Activated naive CD8-positive, alpha-beta T cell treated with anti-CD3 and anti-CD28 coated beads, Interleukin-2, amount 10 ng/mL, durations not matched to agents 7 days and 5 days (primary cell): Measurements from ENCODE around the gene PHLDA3. TPM values are rescaled to one million over a fixed set of nuclear protein-coding genes. Genes with fewer than 3 reads are reported as not detected.

Experiments
- ATAC-seq: fragments of 150-1000 bp; cut with Tn5 transposase; one replicate; pipeline ENCODE4 v1.10.0; 2021; ENCODE audit warnings: low read depth, moderate library complexity
- POLR2A ChIA-PET: fragments of 350-600 bp; sonication (Branson Sonifier 250); formaldehyde crosslinking; loops from one replicate; lab custom pipeline; 2021; ENCODE audit warnings: antibody characterized with exemption; lab: Charles Lee
- DNase-seq: peaks from one replicate; pipeline ENCODE4 v3.0.0; 2021
- H3K27ac Mint-ChIP-seq: one replicate; pipeline ENCODE4 v1.8.0; 2022; ENCODE audit warnings: mild to moderate bottlenecking, mixed read lengths
- H3K27me3 Mint-ChIP-seq: one replicate; pipeline ENCODE4 v1.8.0; 2022; ENCODE audit warnings: mild to moderate bottlenecking, moderate library complexity, mixed read lengths
- H3K36me3 Mint-ChIP-seq: one replicate; pipeline ENCODE4 v1.8.0; 2021; ENCODE audit warnings: mild to moderate bottlenecking, mixed read lengths
- H3K4me1 Mint-ChIP-seq: one replicate; pipeline ENCODE4 v1.8.0; 2021; ENCODE audit warnings: mixed read lengths
- H3K4me3 Mint-ChIP-seq: one replicate; pipeline ENCODE4 v1.8.0; 2022; ENCODE audit warnings: mild to moderate bottlenecking, moderate library complexity, mixed read lengths
- H3K9me3 Mint-ChIP-seq: one replicate; pipeline ENCODE4 v1.8.0; 2021; ENCODE audit warnings: mixed read lengths
- total RNA-seq, 2 experiments: library from RNA; stranded (reverse); gene quantifications; one replicate each; pipeline ENCODE4 v1.2.3, GENCODE V29; 2021

Gene PHLDA3
- total RNA-seq, 2 experiments from 2014 or later = 11.3 to 13.2 TPM

- DNase-seq (no peak), ATAC-seq (no peak)
- H3K36me3 Mint-ChIP-seq = no peaks in the 10 kb centered on the region
- POLR2A ChIA-PET = no interaction called here
- no peaks in the 10 kb centered on the region for H3K9me3 Mint-ChIP-seq
- no peak overlapping the region for H3K27ac Mint-ChIP-seq
- no peak overlapping the region for H3K4me3 Mint-ChIP-seq
- peaks cover 35% of the 10 kb centered on the region for H3K27me3 Mint-ChIP-seq
- peaks cover 3% of the 10 kb centered on the region for H3K4me1 Mint-ChIP-seq
These were observed 23.7 kb downstream of the PHLDA3 start for GRCh38 chr1:201445310-201445709.

GRCh38 chr1:201444792-201445191, 24.2 kb downstream of the PHLDA3 start:
- peaks cover 34% of the 10 kb centered on the region for H3K27me3 Mint-ChIP-seq
- H3K36me3 Mint-ChIP-seq = no peaks in the 10 kb centered on the region
- POLR2A ChIA-PET = no interaction called here
- peaks cover 2% of the 10 kb centered on the region for H3K4me1 Mint-ChIP-seq
- H3K27ac Mint-ChIP-seq = no peak overlapping the region
- no peak for DNase-seq
- H3K4me3 Mint-ChIP-seq = no peak overlapping the region
- no peaks in the 10 kb centered on the region for H3K9me3 Mint-ChIP-seq
- ATAC-seq = no peak

- POLR2A ChIA-PET = no interaction called here
- DNase-seq = no peak
- Mint-ChIP-seq H3K36me3 (no peaks in the 10 kb centered on the region), H3K4me1 (peaks cover 2% of the 10 kb centered on the region), H3K27ac (no peak overlapping the region), H3K27me3 (peaks cover 41% of the 10 kb centered on the region), H3K4me3 (no peak overlapping the region), H3K9me3 (no peaks in the 10 kb centered on the region)
- ATAC-seq = no peak
These were observed 25.2 kb downstream of the PHLDA3 start for GRCh38 chr1:201443747-201444146.

GRCh38 chr1:201436969-201437368, 32.0 kb downstream of the PHLDA3 start:
- H3K4me1 Mint-ChIP-seq = peaks cover 6% of the 10 kb centered on the region
- H3K27ac Mint-ChIP-seq = no peak overlapping the region
- DNase-seq (no peak), ATAC-seq (no peak)
- H3K36me3 Mint-ChIP-seq = no peaks in the 10 kb centered on the region
- H3K27me3 Mint-ChIP-seq = peaks cover 33% of the 10 kb centered on the region
- no peaks in the 10 kb centered on the region for H3K9me3 Mint-ChIP-seq
- POLR2A ChIA-PET = no interaction called here
- H3K4me3 Mint-ChIP-seq = no peak overlapping the region

- Mint-ChIP-seq H3K4me1 (peaks cover 6% of the 10 kb centered on the region), H3K27ac (no peak overlapping the region), H3K4me3 (no peak overlapping the region), H3K27me3 (peaks cover 30% of the 10 kb centered on the region), H3K9me3 (no peaks in the 10 kb centered on the region), H3K36me3 (no peaks in the 10 kb centered on the region)
- DNase-seq (no peak), ATAC-seq (no peak)
- POLR2A ChIA-PET = interaction anchor here (1.7 kb wide), 1 partner anchor 12 kb away, joined by 5 read pairs; no protein-coding TSS in a partner anchor
These were observed 32.6 kb downstream of the PHLDA3 start for GRCh38 chr1:201436393-201436792.

GRCh38 chr1:201434266-201434665, 34.7 kb downstream of the PHLDA3 start:
- H3K9me3 Mint-ChIP-seq = no peaks in the 10 kb centered on the region
- peaks cover 6% of the 10 kb centered on the region for H3K4me1 Mint-ChIP-seq
- no peak overlapping the region for H3K4me3 Mint-ChIP-seq
- ATAC-seq (no peak), DNase-seq (no peak)
- no peak overlapping the region for H3K27ac Mint-ChIP-seq
- POLR2A ChIA-PET = no interaction called here
- H3K36me3 Mint-ChIP-seq = no peaks in the 10 kb centered on the region
- H3K27me3 Mint-ChIP-seq = peaks cover 20% of the 10 kb centered on the region

- H3K4me1 Mint-ChIP-seq = peaks cover 6% of the 10 kb centered on the region
- H3K9me3 Mint-ChIP-seq = no peaks in the 10 kb centered on the region
- ATAC-seq (no peak), DNase-seq (no peak)
- no peak overlapping the region for H3K27ac Mint-ChIP-seq
- POLR2A ChIA-PET = no interaction called here
- no peaks in the 10 kb centered on the region for H3K36me3 Mint-ChIP-seq
- H3K27me3 Mint-ChIP-seq = peaks cover 19% of the 10 kb centered on the region
- H3K4me3 Mint-ChIP-seq = no peak overlapping the region
These were observed 35.4 kb downstream of the PHLDA3 start for GRCh38 chr1:201433609-201434008.

GRCh38 chr1:201430776-201431175, 38.2 kb downstream of the PHLDA3 start:
- Mint-ChIP-seq H3K27me3 (peaks cover 14% of the 10 kb centered on the region), H3K9me3 (no peaks in the 10 kb centered on the region), H3K4me3 (no peak overlapping the region), H3K36me3 (no peaks in the 10 kb centered on the region), H3K4me1 (peaks cover 9% of the 10 kb centered on the region), H3K27ac (no peak overlapping the region)
- no peak for ATAC-seq
- POLR2A ChIA-PET = no interaction called here
- DNase-seq = no peak

- no peak for ATAC-seq
- Mint-ChIP-seq H3K36me3 (no peaks in the 10 kb centered on the region), H3K4me3 (no peak overlapping the region), H3K9me3 (no peaks in the 10 kb centered on the region), H3K4me1 (peaks cover 7% of the 10 kb centered on the region), H3K27ac (no peak overlapping the region), H3K27me3 (peaks cover 15% of the 10 kb centered on the region)
- POLR2A ChIA-PET = no interaction called here
- DNase-seq = no peak
These were observed 39.1 kb downstream of the PHLDA3 start for GRCh38 chr1:201429736-201430501.

GRCh38 chr1:201427963-201428362, 41.0 kb downstream of the PHLDA3 start:
- Mint-ChIP-seq H3K4me3 (no peak overlapping the region), H3K27ac (no peak overlapping the region), H3K9me3 (no peaks in the 10 kb centered on the region), H3K36me3 (no peaks in the 10 kb centered on the region), H3K4me1 (peaks cover 7% of the 10 kb centered on the region), H3K27me3 (peaks cover 17% of the 10 kb centered on the region)
- DNase-seq (no peak), ATAC-seq (no peak)
- POLR2A ChIA-PET = no interaction called here

GRCh38 chr1:201426479-201427310, 42.3 kb downstream of the PHLDA3 start:
- H3K27ac Mint-ChIP-seq = no peak overlapping the region
- H3K36me3 Mint-ChIP-seq = no peaks in the 10 kb centered on the region
- H3K4me3 Mint-ChIP-seq = no peak overlapping the region
- DNase-seq (no peak), ATAC-seq (peak; percentile 56)
- peaks cover 7% of the 10 kb centered on the region for H3K4me1 Mint-ChIP-seq
- POLR2A ChIA-PET = no interaction called here
- no peaks in the 10 kb centered on the region for H3K9me3 Mint-ChIP-seq
- peaks cover 23% of the 10 kb centered on the region for H3K27me3 Mint-ChIP-seq

- H3K4me1 Mint-ChIP-seq = peaks cover 7% of the 10 kb centered on the region
- no peak for ATAC-seq
- peaks cover 20% of the 10 kb centered on the region for H3K27me3 Mint-ChIP-seq
- H3K36me3 Mint-ChIP-seq = no peaks in the 10 kb centered on the region
- H3K27ac Mint-ChIP-seq = no peak overlapping the region
- POLR2A ChIA-PET = no interaction called here
- H3K9me3 Mint-ChIP-seq = no peaks in the 10 kb centered on the region
- H3K4me3 Mint-ChIP-seq = no peak overlapping the region
- DNase-seq = no peak
These were observed 44.8 kb downstream of the PHLDA3 start for GRCh38 chr1:201424146-201424545.

GRCh38 chr1:201423655-201424054, 45.3 kb downstream of the PHLDA3 start:
- H3K27ac Mint-ChIP-seq = no peak overlapping the region
- POLR2A ChIA-PET = no interaction called here
- no peak for ATAC-seq
- no peaks in the 10 kb centered on the region for H3K9me3 Mint-ChIP-seq
- no peaks in the 10 kb centered on the region for H3K36me3 Mint-ChIP-seq
- H3K27me3 Mint-ChIP-seq = peaks cover 20% of the 10 kb centered on the region
- H3K4me1 Mint-ChIP-seq = peaks cover 7% of the 10 kb centered on the region
- H3K4me3 Mint-ChIP-seq = no peak overlapping the region
- no peak for DNase-seq
